Stimulated activated CD4-positive, alpha-beta T cell treated with anti-CD3 and anti-CD28 coated beads, Interleukin-2, amount 100 ng/mL, for 4 hours (primary cell): ENCODE measurements around the gene PPP1R7.

Experiments
- DNase-seq: peaks from one replicate; pipeline ENCODE4 v3.0.0-alpha.2; 2020; ENCODE audit warnings: low read depth

The PPP1R7 gene

GRCh38 chr2:241139531-241140444 lies 10.5 kb upstream of the PPP1R7 start:
- no peak for DNase-seq

- no peak for DNase-seq
These were observed 9.8 kb upstream of the PPP1R7 start for GRCh38 chr2:241140445-241140840.

- no peak for DNase-seq
These were observed 9.0 kb upstream of the PPP1R7 start for GRCh38 chr2:241141214-241141770.

- no peak for DNase-seq
These were observed 8.2 kb upstream of the PPP1R7 start for GRCh38 chr2:241142063-241142462.

GRCh38 chr2:241142593-241142992 lies 7.7 kb upstream of the PPP1R7 start:
- no peak for DNase-seq

GRCh38 chr2:241146286-241146685 lies 4.0 kb upstream of the PPP1R7 start:
- no peak for DNase-seq

GRCh38 chr2:241147336-241147735 lies 2.9 kb upstream of the PPP1R7 start:
- no peak for DNase-seq

- no peak for DNase-seq
These were observed 2.0 kb upstream of the PPP1R7 start for GRCh38 chr2:241148239-241148638.

GRCh38 chr2:241148891-241149674 lies 1.2 kb upstream of the PPP1R7 start, which contains the start of gene PASK:
TSS of gene PASK (minus strand) at chr2:241149472. CDS start at chr2:241143032, 6,440 bp downstream.
- DNase-seq, result peak; percentile 88

- DNase-seq, result no peak
These were observed 667 bp upstream of the PPP1R7 start for GRCh38 chr2:241149675-241149924.

- DNase-seq, result no peak
These were observed 628 bp downstream of the PPP1R7 start for GRCh38 chr2:241150660-241151530.

- DNase-seq, result no peak
These were observed 1.8 kb downstream of the PPP1R7 start for GRCh38 chr2:241151934-241152660.

GRCh38 chr2:241153616-241154015 lies 3.3 kb downstream of the PPP1R7 start:
- no peak for DNase-seq

- no peak for DNase-seq
These were observed 4.6 kb downstream of the PPP1R7 start for GRCh38 chr2:241154915-241155314.

GRCh38 chr2:241155936-241156335 lies 5.7 kb downstream of the PPP1R7 start:
- no peak for DNase-seq

- no peak for DNase-seq
These were observed 6.7 kb downstream of the PPP1R7 start for GRCh38 chr2:241156971-241157441.

- DNase-seq, result no peak
These were observed 7.7 kb downstream of the PPP1R7 start for GRCh38 chr2:241157841-241158545.

- DNase-seq, result no peak
These were observed 8.3 kb downstream of the PPP1R7 start for GRCh38 chr2:241158546-241158900.

GRCh38 chr2:241159116-241159515 lies 8.8 kb downstream of the PPP1R7 start:
- no peak for DNase-seq

GRCh38 chr2:241160318-241160717 lies 10.1 kb downstream of the PPP1R7 start:
- no peak for DNase-seq
